Measurements from ENCODE around the gene BCAR3.
A peak's percentile ranks its signal among the peaks of the same experiment; 100 is the strongest.

BCAR3 gene

GRCh38 chr1:93638981-93639380 lies 42.7 kb downstream of the BCAR3 start:
- in situ Hi-C loops (cut with HindIII; ENCODE audit: low sequenced_read_pairs), result no loop called here
- no peak overlapping the region for H3K4me3 ChIP-seq (ENCODE audit: low read depth, low read length)
- TF ChIP-seq, protein P1, sequence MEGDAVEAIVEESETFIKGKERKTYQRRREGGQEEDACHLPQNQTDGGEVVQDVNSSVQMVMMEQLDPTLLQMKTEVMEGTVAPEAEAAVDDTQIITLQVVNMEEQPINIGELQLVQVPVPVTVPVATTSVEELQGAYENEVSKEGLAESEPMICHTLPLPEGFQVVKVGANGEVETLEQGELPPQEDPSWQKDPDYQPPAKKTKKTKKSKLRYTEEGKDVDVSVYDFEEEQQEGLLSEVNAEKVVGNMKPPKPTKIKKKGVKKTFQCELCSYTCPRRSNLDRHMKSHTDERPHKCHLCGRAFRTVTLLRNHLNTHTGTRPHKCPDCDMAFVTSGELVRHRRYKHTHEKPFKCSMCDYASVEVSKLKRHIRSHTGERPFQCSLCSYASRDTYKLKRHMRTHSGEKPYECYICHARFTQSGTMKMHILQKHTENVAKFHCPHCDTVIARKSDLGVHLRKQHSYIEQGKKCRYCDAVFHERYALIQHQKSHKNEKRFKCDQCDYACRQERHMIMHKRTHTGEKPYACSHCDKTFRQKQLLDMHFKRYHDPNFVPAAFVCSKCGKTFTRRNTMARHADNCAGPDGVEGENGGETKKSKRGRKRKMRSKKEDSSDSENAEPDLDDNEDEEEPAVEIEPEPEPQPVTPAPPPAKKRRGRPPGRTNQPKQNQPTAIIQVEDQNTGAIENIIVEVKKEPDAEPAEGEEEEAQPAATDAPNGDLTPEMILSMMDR (IDR thresholded peaks at IDR 0.05; ENCODE audit: low read depth, low read length, missing control alignments), result no peak
- DNase-seq (ENCODE audit: low read depth), result no peak

DNA sequence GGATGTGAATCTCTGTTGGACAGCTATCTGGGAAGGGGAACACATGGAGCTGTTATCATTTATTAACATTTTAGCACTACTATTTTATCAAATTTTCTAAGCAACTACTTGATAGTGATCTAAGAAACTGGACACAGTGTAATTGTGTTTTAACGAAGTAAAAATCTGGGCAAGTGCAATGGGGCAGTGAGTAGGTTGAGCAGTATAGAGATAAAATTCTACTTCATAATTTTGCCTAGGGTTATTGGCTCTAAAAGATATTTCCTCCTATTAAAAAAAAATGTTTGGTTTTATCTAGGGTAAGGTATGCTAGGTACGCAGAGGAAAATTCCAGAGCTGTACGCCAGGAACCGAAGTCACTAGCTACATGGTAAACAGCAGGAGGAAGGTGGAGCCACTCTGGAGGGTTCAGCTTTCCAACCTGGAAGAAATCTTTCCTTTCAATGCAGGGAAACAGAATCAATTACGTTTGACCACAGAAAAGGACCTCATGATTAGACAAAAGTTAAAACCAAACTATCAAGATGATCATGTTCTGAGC lies 43.3 kb downstream of the BCAR3 start:
- no peak overlapping the region for H3K4me3 ChIP-seq (ENCODE audit: low read depth, low read length)
- TF ChIP-seq, protein P1 (IDR thresholded peaks at IDR 0.05; ENCODE audit: low read depth, low read length, missing control alignments), result no peak
- DNase-seq (ENCODE audit: low read depth), result no peak
- in situ Hi-C loops (cut with HindIII; ENCODE audit: low sequenced_read_pairs), result no loop called here

- TF ChIP-seq, protein P1 (IDR thresholded peaks at IDR 0.05; ENCODE audit: low read depth, low read length, missing control alignments), result no peak
- in situ Hi-C loops (cut with HindIII; ENCODE audit: low sequenced_read_pairs), result no loop called here
- DNase-seq (ENCODE audit: low read depth), result no peak
- H3K4me3 ChIP-seq (ENCODE audit: low read depth, low read length), result no peak overlapping the region
These were observed 44.9 kb downstream of the BCAR3 start for GRCh38 chr1:93636712-93637111.

- DNase-seq (ENCODE audit: low read depth), result peak; percentile 86
These were observed 45.8 kb downstream of the BCAR3 start for GRCh38 chr1:93635614-93636543.

GRCh38 chr1:93633313-93633712 lies 48.3 kb downstream of the BCAR3 start:
- TF ChIP-seq, protein P1 (IDR thresholded peaks at IDR 0.05; ENCODE audit: low read depth, low read length, missing control alignments), result no peak
- H3K4me3 ChIP-seq (ENCODE audit: low read depth, low read length), result no peak overlapping the region
- in situ Hi-C loops (cut with HindIII; ENCODE audit: low sequenced_read_pairs), result no loop called here
- DNase-seq (ENCODE audit: low read depth), result no peak

More at GRCh38 chr1:93635614-93636543, 45.8 kb downstream of the BCAR3 start:
- no peak overlapping the region for H3K4me3 ChIP-seq (ENCODE audit: low read depth, low read length)
- in situ Hi-C loops (cut with HindIII; ENCODE audit: low sequenced_read_pairs), result no loop called here
- TF ChIP-seq, protein P1 (IDR thresholded peaks at IDR 0.05; ENCODE audit: low read depth, low read length, missing control alignments), result no peak

- TF ChIP-seq, protein P1 (IDR thresholded peaks at IDR 0.05; ENCODE audit: low read depth, low read length, missing control alignments), result peak; percentile 31
- in situ Hi-C loops (cut with HindIII; ENCODE audit: low sequenced_read_pairs), result no loop called here
- DNase-seq (ENCODE audit: low read depth), result no peak
- H3K4me3 ChIP-seq (ENCODE audit: low read depth, low read length), result no peak overlapping the region
These were observed 49.8 kb downstream of the BCAR3 start for GRCh38 chr1:93631626-93632365.
